ENCODE measurements around the gene TMEM150A.

DNA sequence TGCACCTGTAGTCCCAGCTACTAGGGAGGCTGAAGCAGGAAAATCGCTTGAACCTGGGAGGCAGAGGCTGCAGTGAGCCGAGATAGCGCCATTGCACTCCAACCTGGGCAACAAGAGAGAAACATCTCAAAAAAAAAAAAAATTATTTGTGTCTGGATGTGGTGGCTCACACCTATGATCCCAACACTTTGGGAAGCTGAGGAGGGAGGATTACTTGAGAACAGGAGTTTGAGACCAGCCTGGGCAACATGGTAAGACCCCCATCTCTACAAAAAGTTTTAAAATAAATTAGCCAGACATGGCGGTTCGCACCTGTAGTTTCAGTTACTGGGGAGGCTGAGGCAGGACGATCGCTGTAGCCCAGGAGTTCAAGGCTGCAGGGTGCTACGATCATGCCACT, 26.8 kb downstream of the TMEM150A start:
- TF ChIP-seq, protein P1, sequence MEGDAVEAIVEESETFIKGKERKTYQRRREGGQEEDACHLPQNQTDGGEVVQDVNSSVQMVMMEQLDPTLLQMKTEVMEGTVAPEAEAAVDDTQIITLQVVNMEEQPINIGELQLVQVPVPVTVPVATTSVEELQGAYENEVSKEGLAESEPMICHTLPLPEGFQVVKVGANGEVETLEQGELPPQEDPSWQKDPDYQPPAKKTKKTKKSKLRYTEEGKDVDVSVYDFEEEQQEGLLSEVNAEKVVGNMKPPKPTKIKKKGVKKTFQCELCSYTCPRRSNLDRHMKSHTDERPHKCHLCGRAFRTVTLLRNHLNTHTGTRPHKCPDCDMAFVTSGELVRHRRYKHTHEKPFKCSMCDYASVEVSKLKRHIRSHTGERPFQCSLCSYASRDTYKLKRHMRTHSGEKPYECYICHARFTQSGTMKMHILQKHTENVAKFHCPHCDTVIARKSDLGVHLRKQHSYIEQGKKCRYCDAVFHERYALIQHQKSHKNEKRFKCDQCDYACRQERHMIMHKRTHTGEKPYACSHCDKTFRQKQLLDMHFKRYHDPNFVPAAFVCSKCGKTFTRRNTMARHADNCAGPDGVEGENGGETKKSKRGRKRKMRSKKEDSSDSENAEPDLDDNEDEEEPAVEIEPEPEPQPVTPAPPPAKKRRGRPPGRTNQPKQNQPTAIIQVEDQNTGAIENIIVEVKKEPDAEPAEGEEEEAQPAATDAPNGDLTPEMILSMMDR (IDR thresholded peaks at IDR 0.05; ENCODE audit: poor library complexity, severe bottlenecking) = no peak
- TF ChIP-seq EZH2 (IDR thresholded peaks at IDR 0.05; ENCODE audit: borderline replicate concordance, insufficient read depth, low read length, poor library complexity, severe bottlenecking) (no peak), TAF1 (IDR thresholded peaks at IDR 0.05; ENCODE audit: low read depth) (no peak)
